Aorta (tissue), 5 donors: ENCODE data around the gene RAB3C. TPM values are rescaled to one million over a fixed set of nuclear protein-coding genes. Genes with fewer than 3 reads are reported as not detected.

Source experiments
- ATAC-seq: fragments of 200-7000 bp; cut with Tn5 transposase; one replicate; pipeline ENCODE4 v1.9.1; 2022; ENCODE audit warnings: moderate library complexity; ENCODE audit not compliant: low FRiP score
- DNase-seq, 2 donors: peaks; one replicate each; pipeline ENCODE4 v3.0.0-alpha.2; 2020
- H3K27ac ChIP-seq, 2 donors: one replicate each; pipeline ENCODE4 v1.5.1; 2013; ENCODE audit warnings: low read length in 2 of 2, mild to moderate bottlenecking in 2 of 2, moderate library complexity in 2 of 2, control low read depth in 1 of 2, inconsistent platforms in 1 of 2, low read depth in 1 of 2
- H3K27me3 ChIP-seq, 2 donors: one replicate each; pipeline ENCODE4 v1.6.1; 2013; ENCODE audit warnings: control low read depth in 1 of 2, low read length in 1 of 2, mild to moderate bottlenecking in 1 of 2, moderate library complexity in 1 of 2; ENCODE audit not compliant: insufficient read depth in 2 of 2, control insufficient read depth in 1 of 2
- H3K36me3 ChIP-seq, 2 donors: one replicate each; pipeline ENCODE4 v1.6.1; 2013; ENCODE audit warnings: control low read depth in 1 of 2, low read length in 1 of 2, mild to moderate bottlenecking in 1 of 2; ENCODE audit not compliant: insufficient read depth in 2 of 2, control insufficient read depth in 1 of 2
- H3K4me1 ChIP-seq, 2 donors: one replicate each; pipeline ENCODE4 v1.6.1; 2013; ENCODE audit warnings: low read length in 2 of 2, control low read depth in 1 of 2, mild to moderate bottlenecking in 1 of 2, moderate library complexity in 1 of 2; ENCODE audit not compliant: insufficient read depth in 2 of 2, control insufficient read depth in 1 of 2
- H3K4me3 ChIP-seq, 2 donors: one replicate each; pipeline ENCODE4 v1.5.1; 2013; ENCODE audit warnings: low read length in 2 of 2, control low read depth in 1 of 2, mild to moderate bottlenecking in 1 of 2
- H3K9me3 ChIP-seq: one replicate; pipeline ENCODE4 v1.6.1; 2013; ENCODE audit warnings: mild to moderate bottlenecking, low read length; ENCODE audit not compliant: control insufficient read depth
- WGBS, 2 donors: extraction: QIAGEN DNeasy Blood & Tissue Kit; methylation state at CpG; one replicate each; pipeline ENCODE4 v1.1.7; 2013; 5-methylcytosine and 5-hydroxymethylcytosine counted together
- intact Hi-C, 2 donors: fragments of 100-400 bp; cut with DNase I; formaldehyde crosslinking; loops; one replicate each; pipeline versions ENCODE4 v1.14.2 to v1.15.0; 2022
- polyA plus RNA-seq, 2 donors: library from polyadenylated mRNA; stranded (reverse); fragments of 200-250 nt; gene quantifications; one replicate each; pipeline ENCODE4 v1.2.3, GENCODE V29; 2013
- total RNA-seq, 2 donors: library from RNA; stranded (reverse); fragmentation: NEBNext Ultra II Directional; extraction: Animal tissue kit (Norgen Biotek cat#: 25700); gene quantifications; one replicate each; pipeline ENCODE4 v1.2.1, GENCODE V29; 2021
- donor health status: healthy with polysubstance abuse.
- donor health status: Bipolar disorder and iron deficiency.
- donor health status: DM: no; HTN: no; CAD: no.
- donor health status: DM: no; HTN: no; CAD: no.
- donor health status: DM: yes; HTN: yes; CAD: no.

The RAB3C gene
- total and polyA plus RNA-seq, 4 donors = 8.9 to 21.7 TPM; not detected in 2

GRCh38 chr5:58717303-58718007 is 134.6 kb downstream of the RAB3C start:
- Histone ChIP-seq H3K36me3 (no peaks in the 10 kb centered on the region), H3K4me1 (peaks cover 0 to 1% of the 10 kb centered on the region in 2 donors), H3K4me3 (no peak overlapping the region), H3K27ac (no peak overlapping the region), H3K27me3 (no peaks in the 10 kb centered on the region), H3K9me3 (no peaks in the 10 kb centered on the region)
- ATAC-seq (no peak), DNase-seq (no peak)
- WGBS, 2 donors = 72 to 79% methylated on average over 5 of the region's 5 CpGs
- intact Hi-C loops = no loop called here

DNA sequence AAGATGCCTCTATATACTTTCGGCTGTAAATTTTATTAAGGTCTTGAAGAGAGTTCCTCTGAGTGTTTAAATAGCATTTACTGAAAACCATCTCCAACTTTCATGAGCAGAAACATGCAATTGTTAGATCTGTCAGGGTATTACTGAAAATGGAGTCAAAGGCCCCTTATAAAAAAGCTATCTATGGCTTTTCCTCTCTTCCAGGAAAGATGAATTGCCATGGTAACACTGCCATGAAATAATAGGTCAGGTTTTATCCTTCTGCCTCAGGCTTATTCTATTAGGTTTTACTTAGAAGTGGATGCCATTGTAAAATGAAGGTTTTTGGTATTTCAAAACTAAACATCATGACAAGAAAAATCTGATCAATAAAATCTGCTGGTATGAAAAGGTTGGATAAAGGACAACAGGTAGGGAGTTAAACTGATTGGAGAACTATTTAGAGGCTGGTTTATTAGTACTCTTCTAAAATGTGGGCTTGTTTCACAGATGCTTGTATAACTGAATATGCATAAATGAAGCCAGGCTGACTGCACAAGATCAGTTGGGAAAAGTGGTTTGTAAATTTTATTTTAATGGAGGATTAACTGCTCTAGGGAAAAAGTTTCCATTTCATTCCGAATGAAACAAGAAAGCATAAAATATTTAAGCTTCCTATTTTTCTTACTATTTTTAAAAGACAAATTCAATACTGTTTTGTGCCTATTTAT is 135.5 kb downstream of the RAB3C start:
- Histone ChIP-seq H3K4me3 (no peak overlapping the region), H3K36me3 (no peaks in the 10 kb centered on the region), H3K27me3 (no peaks in the 10 kb centered on the region), H3K27ac (no peak overlapping the region), H3K4me1 (peaks cover 0 to 1% of the 10 kb centered on the region in 2 donors), H3K9me3 (no peaks in the 10 kb centered on the region)
- DNase-seq = no peak
- intact Hi-C loops = no loop called here
- 50 to 51% methylated on average over 2 of the region's 2 CpGs for WGBS, 2 donors
- ATAC-seq = no peak

- peaks cover 0 to 1% of the 10 kb centered on the region in 2 donors for H3K27me3 ChIP-seq
- H3K4me3 ChIP-seq = no peak overlapping the region
- WGBS, 2 donors = 84 to 85% methylated on average over 1 of the region's 1 CpG
- H3K36me3 ChIP-seq = no peaks in the 10 kb centered on the region
- H3K4me1 ChIP-seq = no peaks in the 10 kb centered on the region
- no peak for DNase-seq
- no peaks in the 10 kb centered on the region for H3K9me3 ChIP-seq
- H3K27ac ChIP-seq = no peak overlapping the region
- intact Hi-C loops = no loop called here
- no peak for ATAC-seq
Observed at GRCh38 chr5:58722160-58722559, 139.3 kb downstream of the RAB3C start.

- Histone ChIP-seq H3K9me3 (no peaks in the 10 kb centered on the region), H3K4me3 (no peak overlapping the region), H3K27me3 (peaks cover 0 to 1% of the 10 kb centered on the region in 2 donors), H3K36me3 (no peaks in the 10 kb centered on the region), H3K27ac (no peak overlapping the region), H3K4me1 (no peaks in the 10 kb centered on the region)
- no peak for ATAC-seq
- intact Hi-C loops = no loop called here
- no peak for DNase-seq
- WGBS, 2 donors = 97 to 99% methylated on average over 2 of the region's 2 CpGs
Observed at GRCh38 chr5:58724992-58725391, 142.1 kb downstream of the RAB3C start.

DNA sequence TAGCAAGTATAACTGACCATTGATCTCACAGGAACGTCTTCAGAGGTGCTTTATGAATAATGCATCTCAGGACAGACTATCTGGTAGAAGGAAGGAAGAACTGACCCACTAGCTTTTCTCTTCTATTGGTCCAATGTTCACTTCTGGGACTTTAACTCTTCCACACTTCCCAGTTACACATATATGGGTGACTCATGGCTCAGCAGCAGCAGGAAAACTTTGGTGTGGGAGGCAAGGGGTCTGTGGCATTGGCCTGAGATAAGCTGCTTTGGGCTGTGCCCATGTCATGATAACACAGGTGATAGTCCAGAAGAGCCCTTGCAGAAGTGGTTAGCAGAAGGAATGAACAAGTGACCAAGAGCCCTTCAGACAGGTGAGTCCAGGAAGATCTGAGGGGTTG is 148.8 kb downstream of the RAB3C start:
- no peaks in the 10 kb centered on the region for H3K36me3 ChIP-seq
- H3K27me3 ChIP-seq = peaks cover 0 to 1% of the 10 kb centered on the region in 2 donors
- WGBS, 2 donors = 93 to 100% methylated on average over 1 of the region's 1 CpG
- H3K4me1 ChIP-seq = no peaks in the 10 kb centered on the region
- H3K27ac ChIP-seq = no peak overlapping the region
- no peaks in the 10 kb centered on the region for H3K9me3 ChIP-seq
- intact Hi-C loops = no loop called here
- no peak for DNase-seq
- ATAC-seq = no peak
- no peak overlapping the region for H3K4me3 ChIP-seq

DNA sequence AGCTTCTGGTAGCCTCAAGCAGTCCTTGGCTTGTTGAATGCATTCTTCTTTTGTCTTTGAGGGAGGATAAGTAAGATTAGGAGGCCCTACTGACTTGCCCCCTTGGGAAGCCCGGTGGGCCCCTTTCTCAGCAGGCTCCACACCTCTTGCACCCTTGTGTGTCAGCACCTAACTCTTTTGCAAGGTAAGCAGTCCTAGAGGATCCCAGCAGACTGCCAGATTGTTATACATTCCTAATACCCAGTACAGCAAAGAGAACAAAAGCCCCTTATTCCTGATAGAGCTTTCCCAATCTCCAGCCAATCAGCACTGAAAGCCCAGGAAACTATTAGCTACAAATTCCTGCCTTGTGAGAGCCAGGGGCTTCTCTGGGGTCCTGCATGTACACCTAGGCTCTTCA is 152.8 kb downstream of the RAB3C start:
- ATAC-seq (no peak), DNase-seq (no peak)
- Histone ChIP-seq H3K4me3 (no peak overlapping the region), H3K27me3 (no peaks in the 10 kb centered on the region), H3K36me3 (no peaks in the 10 kb centered on the region), H3K9me3 (no peaks in the 10 kb centered on the region), H3K27ac (no peak overlapping the region), H3K4me1 (no peaks in the 10 kb centered on the region)
- intact Hi-C loops = no loop called here
- WGBS, 2 donors = 87 to 91% methylated on average over 1 of the region's 1 CpG

DNA sequence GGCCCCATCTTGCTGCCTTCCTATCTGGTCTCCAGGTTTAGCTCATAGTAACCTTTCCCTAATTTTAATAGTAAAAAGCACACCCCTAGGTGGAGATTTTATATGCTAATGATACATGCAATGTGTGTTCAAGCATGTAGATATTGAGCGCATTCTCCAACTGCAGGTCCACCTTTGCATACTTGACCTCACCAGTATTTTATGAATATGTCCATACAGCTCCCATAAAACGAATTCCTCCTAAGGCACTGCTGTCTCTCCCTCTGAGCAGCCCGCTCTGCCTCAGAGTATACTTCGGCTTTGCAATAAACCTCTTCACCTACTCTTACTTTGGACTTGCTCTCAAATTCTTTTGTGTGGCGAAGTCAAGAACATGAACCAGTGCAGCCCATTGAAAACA is 153.3 kb downstream of the RAB3C start:
- H3K27ac ChIP-seq = no peak overlapping the region
- 95 to 97% methylated on average over 5 of the region's 5 CpGs for WGBS, 2 donors
- no peak for ATAC-seq

DNA sequence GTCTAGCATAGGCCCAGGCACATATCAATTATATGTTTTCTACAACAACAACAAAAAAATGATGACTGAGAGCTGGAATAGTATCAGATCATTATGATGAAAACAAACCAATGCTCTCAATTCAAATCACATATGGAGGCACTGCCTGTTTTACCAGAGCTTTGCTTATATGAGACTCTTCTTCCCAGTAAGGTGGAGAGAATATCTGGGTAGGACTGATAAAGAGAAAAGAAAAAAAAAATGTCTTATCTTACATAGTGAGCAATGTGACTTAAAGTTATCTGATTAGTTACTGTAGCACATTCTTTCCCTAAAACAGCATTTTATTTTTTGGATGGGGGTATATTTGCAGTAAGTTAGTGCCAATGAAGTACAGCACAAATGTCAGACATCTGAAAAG is 154.8 kb downstream of the RAB3C start:
- no peak for ATAC-seq
- Histone ChIP-seq H3K4me1 (no peaks in the 10 kb centered on the region), H3K9me3 (no peaks in the 10 kb centered on the region), H3K27ac (no peak overlapping the region), H3K27me3 (no peaks in the 10 kb centered on the region), H3K4me3 (no peak overlapping the region), H3K36me3 (no peaks in the 10 kb centered on the region)
- DNase-seq = no peak
- intact Hi-C loops = no loop called here

More for the DNA sequence above, 153.3 kb downstream of the RAB3C start:
- H3K36me3 ChIP-seq = no peaks in the 10 kb centered on the region
- H3K9me3 ChIP-seq = no peaks in the 10 kb centered on the region
- no peaks in the 10 kb centered on the region for H3K27me3 ChIP-seq
- no peak for DNase-seq
- H3K4me1 ChIP-seq = no peaks in the 10 kb centered on the region
- H3K4me3 ChIP-seq = no peak overlapping the region
- intact Hi-C loops = no loop called here

GRCh38 chr5:58738336-58738735 is 155.5 kb downstream of the RAB3C start:
- DNase-seq (no peak), ATAC-seq (no peak)
- WGBS, 2 donors = 80 to 89% methylated on average over 2 of the region's 2 CpGs
- H3K36me3 ChIP-seq = no peaks in the 10 kb centered on the region
- no peak overlapping the region for H3K27ac ChIP-seq
- H3K9me3 ChIP-seq = no peaks in the 10 kb centered on the region
- H3K4me1 ChIP-seq = no peaks in the 10 kb centered on the region
- no peaks in the 10 kb centered on the region for H3K27me3 ChIP-seq
- H3K4me3 ChIP-seq = no peak overlapping the region
- intact Hi-C loops = no loop called here
